Activated T-cell treated with anti-CD3 and anti-CD28 coated beads, Interleukin-2, amount 50 U/mL, for 4 hours (primary cell): Measurements from ENCODE around the gene SERPINE2. TPM values are rescaled to one million over a fixed set of nuclear protein-coding genes. Genes with fewer than 3 reads are reported as not detected.
A peak's percentile ranks its signal among the peaks of the same experiment; 100 is the strongest.

Experiments used
- ATAC-seq, 2 donors: fragments of 200-7000 bp; cut with Tn5 transposase; one replicate each; pipeline ENCODE4 v1.10.0; 2021
- DNase-seq: peaks from one replicate; pipeline ENCODE4 v3.0.0-alpha.2; 2020
- H3K27me3 Mint-ChIP-seq: one replicate; pipeline ENCODE4 v1.8.0; 2021; ENCODE audit warnings: low read depth, mixed read lengths
- H3K36me3 Mint-ChIP-seq: one replicate; pipeline ENCODE4 v1.8.0; 2022; ENCODE audit warnings: mixed read lengths; ENCODE audit not compliant: insufficient read depth
- H3K4me1 Mint-ChIP-seq: one replicate; pipeline ENCODE4 v1.8.0; 2021; ENCODE audit warnings: low read depth, mixed read lengths
- H3K4me3 Mint-ChIP-seq: one replicate; pipeline ENCODE4 v1.8.0; 2021; ENCODE audit warnings: mild to moderate bottlenecking, moderate library complexity, mixed read lengths
- H3K9me3 Mint-ChIP-seq: one replicate; pipeline ENCODE4 v1.8.0; 2021; ENCODE audit warnings: mixed read lengths
- total RNA-seq, 3 donors: library from RNA; stranded (reverse); gene quantifications; one replicate each; pipeline ENCODE4 v1.2.1, GENCODE V29; 2021

SERPINE2 gene
- total RNA-seq, 3 donors from 2014 or later, result 9.8 to 16.2 (median 15.9) TPM

DNA sequence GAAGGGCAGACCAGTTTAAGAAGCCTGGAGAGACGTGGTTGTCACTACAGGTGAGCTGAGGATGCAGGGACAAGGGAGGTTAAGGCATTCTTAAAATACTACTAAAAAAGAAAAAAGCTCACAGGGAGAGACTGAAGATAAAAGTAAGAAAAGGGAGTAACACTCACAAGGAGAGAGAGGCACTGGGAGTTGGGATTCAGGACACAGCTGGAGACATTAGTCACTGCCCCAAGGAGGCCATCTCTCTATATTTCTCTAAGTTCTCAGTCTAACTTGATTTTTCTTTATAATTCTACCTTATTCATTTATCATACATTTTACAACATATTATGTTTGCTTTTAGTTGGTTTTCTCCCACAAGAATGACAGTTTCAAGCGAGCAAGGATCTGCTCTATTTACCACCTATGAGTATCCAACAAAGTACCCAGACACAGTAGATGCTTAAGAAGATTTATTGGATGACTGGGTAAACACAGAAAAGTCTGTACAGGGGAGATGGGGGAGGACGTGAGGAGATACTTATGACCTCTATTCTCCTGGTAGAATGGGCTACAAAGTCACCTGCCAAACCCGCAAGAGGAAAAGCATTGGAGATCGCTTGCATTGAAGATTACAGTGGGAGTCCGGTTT, 2.2 kb downstream of the SERPINE2 start:
- DNase-seq (no peak), ATAC-seq (no peak)
- Mint-ChIP-seq H3K9me3 (no peaks in the 10 kb centered on the region), H3K36me3 (no peaks in the 10 kb centered on the region), H3K4me3 (peak overlapping the region; percentile 17), H3K4me1 (peaks cover 29% of the 10 kb centered on the region), H3K27me3 (peaks cover 44% of the 10 kb centered on the region)

DNA sequence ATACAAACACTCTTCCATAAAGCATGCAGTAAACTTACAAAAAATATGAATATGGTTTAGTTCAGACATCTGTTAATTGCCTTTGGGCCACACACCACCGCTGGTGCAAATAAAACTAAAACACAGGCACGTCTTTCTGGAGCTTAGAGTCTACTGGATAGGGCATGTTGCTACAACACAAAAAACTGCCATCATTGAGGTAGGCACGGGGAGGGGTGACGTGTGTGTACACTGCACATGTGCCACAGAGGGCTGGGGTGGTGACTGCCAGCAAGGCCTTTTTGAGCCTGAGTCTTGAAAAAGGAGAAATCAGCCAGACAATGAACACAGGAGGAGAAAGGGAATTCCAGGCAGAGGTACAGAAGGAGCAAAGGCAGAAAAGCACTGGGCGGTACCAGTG, 5.1 kb downstream of the SERPINE2 start:
- Mint-ChIP-seq H3K4me1 (peaks cover 30% of the 10 kb centered on the region), H3K36me3 (no peaks in the 10 kb centered on the region), H3K27me3 (peaks cover 32% of the 10 kb centered on the region), H3K9me3 (no peaks in the 10 kb centered on the region), H3K4me3 (no peak overlapping the region)
- ATAC-seq, result no peak
- DNase-seq, result no peak

DNA sequence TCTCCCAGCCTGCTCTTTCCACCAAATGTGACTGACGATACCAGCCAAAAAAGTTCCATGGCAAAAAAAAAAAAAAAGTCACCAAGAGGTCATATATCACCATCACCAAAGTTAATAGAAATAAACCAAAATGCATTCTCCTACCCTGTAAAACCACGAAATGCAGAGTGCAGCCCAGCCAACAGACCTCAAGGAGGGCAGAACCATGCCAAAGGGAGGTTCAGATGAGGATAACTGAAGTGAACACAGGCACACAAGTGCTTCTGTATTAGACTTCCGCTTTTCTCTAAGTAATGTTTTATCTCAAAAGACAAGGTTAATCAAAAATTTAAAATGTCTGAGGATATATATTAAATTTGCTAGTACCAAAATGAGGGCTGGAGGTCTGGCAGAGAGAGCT, 5.5 kb downstream of the SERPINE2 start:
- ATAC-seq, result no peak
- no peaks in the 10 kb centered on the region for H3K9me3 Mint-ChIP-seq
- DNase-seq, result no peak
- H3K27me3 Mint-ChIP-seq, result peaks cover 32% of the 10 kb centered on the region
- H3K4me3 Mint-ChIP-seq, result no peak overlapping the region
- H3K4me1 Mint-ChIP-seq, result peaks cover 33% of the 10 kb centered on the region
- H3K36me3 Mint-ChIP-seq, result no peaks in the 10 kb centered on the region

DNA sequence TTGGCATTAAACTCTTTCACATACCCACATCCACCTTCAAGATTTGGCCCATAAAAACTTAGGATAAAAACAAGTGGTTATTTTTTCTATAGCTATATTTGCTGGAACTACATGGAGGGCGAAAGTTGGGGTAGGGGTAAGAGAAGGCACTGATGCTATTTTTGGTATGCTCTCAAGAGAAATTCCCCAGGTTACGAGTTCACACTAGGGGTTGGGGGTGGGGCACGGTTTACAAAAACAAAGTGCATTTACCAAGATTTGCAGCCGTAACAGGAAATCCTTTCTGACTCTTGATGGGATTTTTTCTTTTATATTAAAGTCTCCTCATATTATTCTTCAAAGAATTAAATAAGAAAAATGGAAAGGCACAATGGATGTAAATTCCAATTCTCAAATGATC, 6.8 kb downstream of the SERPINE2 start:
- peaks cover 33% of the 10 kb centered on the region for H3K4me1 Mint-ChIP-seq
- H3K36me3 Mint-ChIP-seq, result no peaks in the 10 kb centered on the region
- H3K4me3 Mint-ChIP-seq, result no peak overlapping the region
- DNase-seq, result no peak
- H3K9me3 Mint-ChIP-seq, result no peaks in the 10 kb centered on the region
- ATAC-seq, result no peak
- peaks cover 26% of the 10 kb centered on the region for H3K27me3 Mint-ChIP-seq

DNA sequence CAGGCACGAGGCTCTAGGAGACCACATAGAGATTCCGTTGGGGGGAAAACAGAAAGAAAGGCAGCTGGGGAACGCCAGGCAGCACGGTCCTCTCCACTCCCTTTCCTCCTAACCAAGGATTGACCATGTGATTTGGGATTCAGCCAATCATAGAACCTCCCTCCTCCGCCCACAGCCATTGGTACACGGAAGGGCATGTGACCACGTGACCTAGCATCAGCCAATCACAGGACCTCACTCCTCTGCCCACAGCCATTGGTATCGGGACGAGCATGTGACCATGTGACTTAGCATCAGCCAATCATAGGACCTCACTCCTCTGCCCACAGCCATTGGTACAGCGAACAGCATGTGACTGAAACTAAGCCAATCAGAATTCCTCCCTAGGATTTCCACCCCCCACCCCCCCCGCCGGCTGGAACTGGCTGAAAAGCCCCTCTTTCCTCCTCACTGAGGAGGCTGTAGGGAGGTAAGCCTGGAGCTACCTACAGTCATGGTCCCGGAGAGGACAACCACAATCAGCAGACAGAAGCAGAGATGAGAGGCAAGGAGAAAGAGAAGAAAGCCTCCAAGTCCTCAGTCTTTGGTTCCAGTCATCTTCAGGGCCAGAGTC, 7.6 kb downstream of the SERPINE2 start:
- Mint-ChIP-seq H3K9me3 (peaks cover under 1% of the 10 kb centered on the region), H3K4me3 (no peak overlapping the region), H3K27me3 (peaks cover 19% of the 10 kb centered on the region), H3K4me1 (peaks cover 37% of the 10 kb centered on the region), H3K36me3 (no peaks in the 10 kb centered on the region)
- no peak for ATAC-seq
- no peak for DNase-seq

DNA sequence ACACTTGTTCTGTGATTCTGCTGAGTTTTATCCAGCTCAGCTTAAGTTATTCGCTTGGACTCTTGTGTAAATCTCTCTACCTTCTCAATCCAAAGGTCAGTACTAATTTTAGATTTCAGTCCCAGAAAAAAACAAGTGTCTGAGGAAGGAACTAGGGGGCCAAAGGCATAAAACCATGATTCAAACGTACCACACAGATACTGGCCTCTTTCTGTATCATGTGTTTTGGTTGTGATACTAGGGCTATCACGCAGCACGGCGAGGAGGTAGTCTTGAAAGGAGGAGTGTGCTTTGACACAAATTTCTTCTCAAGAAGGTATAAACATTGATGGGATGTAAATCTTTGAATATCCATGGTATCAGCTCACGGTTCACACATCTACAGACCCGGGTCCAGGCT, 8.3 kb downstream of the SERPINE2 start:
- DNase-seq (no peak), ATAC-seq (no peak)
- Mint-ChIP-seq H3K9me3 (peaks cover 6% of the 10 kb centered on the region), H3K4me1 (peaks cover 44% of the 10 kb centered on the region), H3K36me3 (no peaks in the 10 kb centered on the region), H3K27me3 (peaks cover 14% of the 10 kb centered on the region), H3K4me3 (no peak overlapping the region)

DNA sequence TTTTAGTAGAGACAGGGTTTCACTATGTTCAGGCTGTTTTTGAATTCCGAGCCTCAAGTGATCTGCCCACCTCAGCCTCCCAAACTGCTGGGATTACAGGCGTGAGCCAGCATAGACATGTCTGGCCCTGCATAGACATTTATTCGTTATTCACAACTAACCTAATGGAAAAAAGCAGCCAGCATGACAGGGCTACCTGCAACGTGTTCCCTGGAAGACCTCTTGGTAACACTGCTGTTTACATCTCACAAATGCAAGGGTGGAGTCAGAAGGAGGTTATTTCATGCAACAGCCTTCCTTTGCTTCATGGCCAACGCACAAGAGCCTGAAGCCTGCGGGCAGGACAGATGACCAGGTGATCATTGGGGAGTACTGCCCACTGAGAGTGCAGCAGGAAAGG, 9.2 kb downstream of the SERPINE2 start:
- Mint-ChIP-seq H3K36me3 (no peaks in the 10 kb centered on the region), H3K9me3 (peaks cover 6% of the 10 kb centered on the region), H3K4me1 (peaks cover 53% of the 10 kb centered on the region), H3K27me3 (peaks cover 10% of the 10 kb centered on the region), H3K4me3 (no peak overlapping the region)
- ATAC-seq (no peak), DNase-seq (no peak)

DNA sequence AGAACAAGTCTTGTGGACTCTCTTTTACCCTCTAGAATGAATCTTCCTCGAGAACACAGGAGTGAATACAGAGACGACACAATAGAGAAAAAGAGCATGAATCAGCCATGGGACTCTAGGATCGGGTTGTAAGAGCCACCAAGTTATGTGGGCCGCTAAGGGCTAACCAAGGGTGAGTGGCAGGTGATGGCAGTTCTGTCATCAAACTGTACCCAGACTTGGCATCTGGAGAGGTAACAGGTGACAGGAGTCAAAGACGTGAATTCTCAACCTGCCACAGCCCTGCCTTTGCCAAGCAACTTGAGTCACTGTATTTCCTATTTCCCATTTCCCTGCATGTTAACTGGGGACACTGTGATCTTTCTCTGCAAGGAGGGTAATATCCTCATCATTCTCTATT, 11.2 kb downstream of the SERPINE2 start:
- Mint-ChIP-seq H3K9me3 (peaks cover 6% of the 10 kb centered on the region), H3K4me3 (no peak overlapping the region), H3K4me1 (peaks cover 59% of the 10 kb centered on the region), H3K36me3 (no peaks in the 10 kb centered on the region), H3K27me3 (no peaks in the 10 kb centered on the region)
- no peak for DNase-seq
- ATAC-seq, result no peak

DNA sequence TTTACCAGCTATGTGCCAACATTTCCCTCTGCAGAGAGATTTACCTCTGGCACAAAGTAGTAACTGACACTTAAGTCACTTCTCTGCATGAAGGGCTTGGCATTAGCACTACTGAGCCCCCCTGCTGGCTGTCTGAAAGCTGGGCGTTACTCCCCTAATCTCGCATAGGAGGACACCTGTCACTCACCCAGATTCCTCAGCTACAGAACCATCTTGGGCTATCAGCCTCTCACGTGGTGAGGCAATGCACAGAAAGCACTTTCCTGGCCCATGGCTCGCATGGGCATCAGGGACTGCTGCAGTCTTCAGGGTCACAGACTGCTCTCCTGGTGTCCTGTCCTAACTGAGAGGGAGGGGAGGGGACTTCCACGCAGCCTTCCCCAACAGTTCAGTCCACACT, 12.0 kb downstream of the SERPINE2 start:
- peaks cover 62% of the 10 kb centered on the region for H3K4me1 Mint-ChIP-seq
- no peaks in the 10 kb centered on the region for H3K36me3 Mint-ChIP-seq
- no peak for DNase-seq
- ATAC-seq, result no peak
- no peak overlapping the region for H3K4me3 Mint-ChIP-seq
- H3K27me3 Mint-ChIP-seq, result no peaks in the 10 kb centered on the region
- H3K9me3 Mint-ChIP-seq, result peaks cover 6% of the 10 kb centered on the region

DNA sequence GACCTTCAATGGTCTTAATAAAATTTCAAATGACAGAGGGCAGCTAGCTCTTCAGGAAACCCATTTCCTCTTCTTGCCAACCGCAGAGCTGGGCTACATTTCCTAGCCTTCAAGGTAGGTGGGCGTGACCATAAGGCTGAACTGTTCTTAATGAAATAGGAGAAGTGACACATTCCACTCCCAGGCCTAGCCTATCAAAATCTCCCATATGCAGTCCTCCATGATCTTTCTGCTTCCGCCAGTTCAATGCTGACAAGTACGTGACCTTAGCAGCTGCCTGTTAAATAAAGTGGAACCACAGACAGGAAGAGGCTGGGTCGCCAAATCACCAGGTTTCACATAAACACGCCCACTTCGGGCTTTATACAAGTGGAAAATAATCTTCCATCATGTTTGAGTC, 13.2 kb downstream of the SERPINE2 start:
- peak; percentile 94 to 98 for ATAC-seq
- H3K36me3 Mint-ChIP-seq, result peaks cover 3% of the 10 kb centered on the region
- peaks cover 62% of the 10 kb centered on the region for H3K4me1 Mint-ChIP-seq
- DNase-seq, result peak; percentile 57
- H3K9me3 Mint-ChIP-seq, result peaks cover 6% of the 10 kb centered on the region
- no peaks in the 10 kb centered on the region for H3K27me3 Mint-ChIP-seq
- H3K4me3 Mint-ChIP-seq, result peak overlapping the region; percentile 41

DNA sequence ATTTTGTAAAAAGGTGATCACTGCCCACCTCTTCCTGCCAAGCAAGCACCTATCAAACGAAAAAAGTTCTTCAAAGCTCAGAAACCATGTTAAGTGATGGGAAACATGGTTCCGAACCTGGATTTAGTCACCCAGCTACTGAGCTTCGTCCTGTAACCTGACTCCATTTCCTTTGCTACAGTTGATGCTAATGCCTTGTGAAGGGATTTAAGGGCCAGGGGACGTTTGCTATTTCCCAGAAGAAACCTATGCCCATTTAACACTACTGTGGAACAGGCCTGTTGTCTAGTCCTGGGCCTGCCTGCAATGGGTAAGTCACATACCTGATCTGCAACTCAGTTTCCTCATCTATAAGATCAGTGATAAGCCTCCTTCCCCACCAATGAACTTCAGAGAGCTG, 14.8 kb downstream of the SERPINE2 start:
- no peak overlapping the region for H3K4me3 Mint-ChIP-seq
- H3K4me1 Mint-ChIP-seq, result peaks cover 62% of the 10 kb centered on the region
- H3K36me3 Mint-ChIP-seq, result peaks cover 3% of the 10 kb centered on the region
- no peaks in the 10 kb centered on the region for H3K27me3 Mint-ChIP-seq
- DNase-seq (no peak), ATAC-seq (no peak)
- peaks cover 6% of the 10 kb centered on the region for H3K9me3 Mint-ChIP-seq

DNA sequence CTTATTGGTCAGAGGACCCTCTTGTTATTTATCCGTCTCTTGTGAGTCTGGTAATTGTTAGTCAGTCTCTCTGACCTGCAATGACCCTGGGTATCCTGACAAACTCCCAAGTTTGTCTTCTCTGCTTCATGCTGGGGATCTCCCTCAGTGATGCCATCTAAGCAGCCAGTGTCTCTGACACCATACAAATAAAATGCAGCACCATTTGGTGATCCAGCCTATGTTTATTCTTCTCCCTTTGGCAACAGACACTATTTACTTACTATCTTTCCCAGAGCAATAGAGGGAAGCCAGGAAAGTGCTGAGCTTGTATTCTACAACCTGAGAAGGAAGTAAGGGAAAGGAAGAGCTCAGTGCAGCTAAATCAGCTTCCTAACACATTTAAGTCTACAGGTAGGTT, 15.9 kb downstream of the SERPINE2 start:
- no peak overlapping the region for H3K4me3 Mint-ChIP-seq
- DNase-seq (no peak), ATAC-seq (no peak)
- H3K9me3 Mint-ChIP-seq, result peaks cover 6% of the 10 kb centered on the region
- peaks cover 3% of the 10 kb centered on the region for H3K36me3 Mint-ChIP-seq
- peaks cover 54% of the 10 kb centered on the region for H3K4me1 Mint-ChIP-seq
- H3K27me3 Mint-ChIP-seq, result no peaks in the 10 kb centered on the region

DNA sequence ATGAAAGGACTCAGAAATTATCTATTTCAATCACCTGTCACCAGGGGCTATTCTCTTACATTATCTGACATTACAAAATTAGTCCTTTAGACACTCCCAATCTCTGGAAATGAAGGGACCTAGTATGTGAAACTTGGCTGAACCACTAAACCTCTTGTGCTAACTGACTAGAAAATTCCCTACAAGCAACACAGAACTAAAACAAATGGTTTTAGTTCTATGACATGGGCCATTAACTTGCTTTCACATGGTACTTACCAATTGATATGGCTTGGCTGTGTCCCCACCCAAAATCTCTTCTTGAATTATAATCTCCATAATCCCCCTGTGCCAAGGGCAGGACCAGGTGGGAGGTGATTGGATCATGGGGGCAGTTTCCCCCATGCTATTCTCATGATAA, 16.6 kb downstream of the SERPINE2 start:
- Mint-ChIP-seq H3K9me3 (peaks cover 6% of the 10 kb centered on the region), H3K4me3 (no peak overlapping the region), H3K36me3 (peaks cover 3% of the 10 kb centered on the region), H3K4me1 (peaks cover 47% of the 10 kb centered on the region), H3K27me3 (no peaks in the 10 kb centered on the region)
- no peak for ATAC-seq
- no peak for DNase-seq

DNA sequence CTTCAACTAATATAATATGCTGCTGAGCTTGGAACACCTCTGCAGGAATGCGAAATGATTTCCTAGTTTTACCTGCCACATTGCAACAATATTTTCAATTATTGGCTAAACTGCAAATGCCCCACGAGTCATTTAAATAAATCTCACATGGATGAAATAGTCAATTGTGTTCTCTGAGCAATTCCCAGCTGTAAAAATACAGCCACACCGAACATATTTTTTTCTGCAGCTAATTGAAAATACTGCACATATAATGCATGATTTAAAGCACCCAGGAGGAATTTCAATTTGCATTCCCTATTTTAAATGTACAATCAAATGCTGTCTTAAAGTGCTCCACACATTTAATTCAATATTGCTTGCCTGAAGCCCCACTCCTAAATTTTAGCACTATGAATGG, 18.6 kb downstream of the SERPINE2 start:
- Mint-ChIP-seq H3K27me3 (no peaks in the 10 kb centered on the region), H3K4me3 (no peak overlapping the region), H3K9me3 (no peaks in the 10 kb centered on the region), H3K4me1 (peaks cover 34% of the 10 kb centered on the region), H3K36me3 (peaks cover 3% of the 10 kb centered on the region)
- DNase-seq (no peak), ATAC-seq (no peak)

DNA sequence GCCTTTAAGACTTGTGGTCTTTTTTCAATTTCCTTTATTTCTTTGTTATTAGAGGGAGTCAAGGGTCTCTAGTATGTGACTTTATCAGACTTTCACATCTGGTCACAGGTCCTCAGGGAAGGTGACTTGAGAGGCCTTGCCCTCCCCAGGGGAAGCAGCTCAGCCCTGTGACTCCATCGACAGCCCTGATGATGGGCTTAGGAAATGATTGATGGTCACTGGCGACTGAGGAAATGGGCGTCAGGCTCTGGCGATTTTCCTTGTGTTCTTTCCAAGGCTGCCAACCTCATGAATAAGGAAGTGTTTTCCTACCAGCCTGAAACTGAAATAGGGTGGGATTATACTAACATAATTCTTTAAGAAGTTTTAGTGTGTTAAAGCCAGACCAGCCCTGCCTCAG, 21.1 kb downstream of the SERPINE2 start:
- H3K9me3 Mint-ChIP-seq, result no peaks in the 10 kb centered on the region
- DNase-seq (no peak), ATAC-seq (no peak)

More for the DNA sequence above, 21.1 kb downstream of the SERPINE2 start:
- no peaks in the 10 kb centered on the region for H3K27me3 Mint-ChIP-seq
- H3K4me1 Mint-ChIP-seq, result peaks cover 18% of the 10 kb centered on the region
- H3K4me3 Mint-ChIP-seq, result no peak overlapping the region
- peaks cover 3% of the 10 kb centered on the region for H3K36me3 Mint-ChIP-seq
